H4 (cell line): Measurements from ENCODE around the gene BOD1L1. TPM values are rescaled to one million over a fixed set of nuclear protein-coding genes. Genes with fewer than 3 reads are reported as not detected.
A peak's percentile ranks its signal among the peaks of the same experiment; 100 is the strongest.

Experiments
- DNase-seq: peaks from one replicate; pipeline ENCODE4 v3.0.0-alpha.2; 2015; ENCODE audit warnings: low spot score
- total RNA-seq: library from RNA; depleted of rRNA; stranded (reverse); fragments of >200 nt; shearing (Covaris generic); gene quantifications from 2 replicates; pipeline ENCODE4 v1.2.3, GENCODE V29; 2014; rRNA removed

The BOD1L1 gene
- 9.2 and 14.3 TPM in 2 replicates for total RNA-seq

- DNase-seq, result peak; percentile 92
Observed at GRCh38 chr4:13627606-13628311, at the start of gene BOD1L1. BOD1L1 (minus strand) TSS chr4:13627725; CDS start chr4:13627587, 138 bp downstream.

- no peak for DNase-seq
Observed at GRCh38 chr4:13674971-13675370, 47.4 kb upstream of the BOD1L1 start.

GRCh38 chr4:13673167-13673566, 45.6 kb upstream of the BOD1L1 start:
- no peak for DNase-seq

- no peak for DNase-seq
Observed at GRCh38 chr4:13670456-13671160, 43.1 kb upstream of the BOD1L1 start.

GRCh38 chr4:13665701-13666660, 38.5 kb upstream of the BOD1L1 start:
- DNase-seq, result no peak

- no peak for DNase-seq
Observed at GRCh38 chr4:13659341-13660070, 32.0 kb upstream of the BOD1L1 start.

- DNase-seq, result peak; percentile 54
Observed at GRCh38 chr4:13656569-13657405, 29.3 kb upstream of the BOD1L1 start.

- DNase-seq, result peak; percentile 67
Observed at GRCh38 chr4:13654162-13654797, 26.8 kb upstream of the BOD1L1 start.

GRCh38 chr4:13653766-13654161, 26.2 kb upstream of the BOD1L1 start:
- DNase-seq, result no peak

- no peak for DNase-seq
Observed at GRCh38 chr4:13647031-13647430, 19.5 kb upstream of the BOD1L1 start.

GRCh38 chr4:13645075-13645474, 17.6 kb upstream of the BOD1L1 start:
- no peak for DNase-seq

GRCh38 chr4:13642170-13642950, 14.8 kb upstream of the BOD1L1 start:
- DNase-seq, result peak; percentile 37

GRCh38 chr4:13641084-13641483, 13.6 kb upstream of the BOD1L1 start:
- DNase-seq, result no peak

GRCh38 chr4:13640149-13640940, 12.8 kb upstream of the BOD1L1 start:
- DNase-seq, result peak; percentile 87

- DNase-seq, result no peak
Observed at GRCh38 chr4:13635286-13635799, 7.8 kb upstream of the BOD1L1 start.

GRCh38 chr4:13633671-13634070, 6.1 kb upstream of the BOD1L1 start:
- no peak for DNase-seq

- no peak for DNase-seq
Observed at GRCh38 chr4:13627178-13627605, 333 bp downstream of the BOD1L1 start.
